Measurements from ENCODE around the gene ITPK1. TPM values are rescaled to one million over a fixed set of nuclear protein-coding genes. Genes with fewer than 3 reads are reported as not detected.

Gene ITPK1
- total RNA-seq, 3 donors from 2014 or later = 27.8 to 91.7 (median 42.9) TPM

- Histone ChIP-seq H3K9me3 (no peaks in the 10 kb centered on the region), H3K27me3 (no peaks in the 10 kb centered on the region), H3K4me3 (no peak overlapping the region), H3K36me3 (no peaks in the 10 kb centered on the region), H3K27ac (no peak overlapping the region), H3K4me1 (no peaks in the 10 kb centered on the region)
- intact Hi-C loops (cut with DNase I; ENCODE audit: low total_unique reads) = no loop called here
- TF ChIP-seq CTCF (IDR thresholded peaks at IDR 0.05) = no peak
- TF ChIP-seq POLR2A (IDR thresholded peaks at IDR 0.05) = no peak
- TF ChIP-seq POLR2AphosphoS5 (IDR thresholded peaks at IDR 0.05) = no peak
- DNase-seq (ENCODE audit: low spot score in 2 of 2) = no peak
These were observed 55.7 kb downstream of the ITPK1 start for GRCh38 chr14:93059917-93060545.

GRCh38 chr14:93059260-93059659, 56.5 kb downstream of the ITPK1 start:
- H3K27ac ChIP-seq = no peak overlapping the region
- TF ChIP-seq POLR2AphosphoS5 (IDR thresholded peaks at IDR 0.05) (no peak), CTCF (IDR thresholded peaks at IDR 0.05) (no peak), POLR2A (IDR thresholded peaks at IDR 0.05) (no peak)
- no peak for DNase-seq (ENCODE audit: low spot score in 2 of 2)
- intact Hi-C loops (cut with DNase I; ENCODE audit: low total_unique reads) = no loop called here
- no peaks in the 10 kb centered on the region for H3K36me3 ChIP-seq
- no peak overlapping the region for H3K4me3 ChIP-seq
- H3K9me3 ChIP-seq = no peaks in the 10 kb centered on the region
- no peaks in the 10 kb centered on the region for H3K4me1 ChIP-seq
- no peaks in the 10 kb centered on the region for H3K27me3 ChIP-seq

GRCh38 chr14:93057586-93058280, 58.0 kb downstream of the ITPK1 start:
- Histone ChIP-seq H3K4me1 (no peaks in the 10 kb centered on the region), H3K27me3 (no peaks in the 10 kb centered on the region), H3K4me3 (no peak overlapping the region), H3K27ac (no peak overlapping the region), H3K9me3 (no peaks in the 10 kb centered on the region), H3K36me3 (no peaks in the 10 kb centered on the region)
- no peak for DNase-seq (ENCODE audit: low spot score in 2 of 2)
- intact Hi-C loops (cut with DNase I; ENCODE audit: low total_unique reads) = loop anchor here (2.0 kb wide), 1 partner anchor 19 kb away; no protein-coding TSS in a partner anchor
- TF ChIP-seq CTCF (IDR thresholded peaks at IDR 0.05) (no peak), POLR2AphosphoS5 (IDR thresholded peaks at IDR 0.05) (no peak), POLR2A (IDR thresholded peaks at IDR 0.05) (no peak)

DNA sequence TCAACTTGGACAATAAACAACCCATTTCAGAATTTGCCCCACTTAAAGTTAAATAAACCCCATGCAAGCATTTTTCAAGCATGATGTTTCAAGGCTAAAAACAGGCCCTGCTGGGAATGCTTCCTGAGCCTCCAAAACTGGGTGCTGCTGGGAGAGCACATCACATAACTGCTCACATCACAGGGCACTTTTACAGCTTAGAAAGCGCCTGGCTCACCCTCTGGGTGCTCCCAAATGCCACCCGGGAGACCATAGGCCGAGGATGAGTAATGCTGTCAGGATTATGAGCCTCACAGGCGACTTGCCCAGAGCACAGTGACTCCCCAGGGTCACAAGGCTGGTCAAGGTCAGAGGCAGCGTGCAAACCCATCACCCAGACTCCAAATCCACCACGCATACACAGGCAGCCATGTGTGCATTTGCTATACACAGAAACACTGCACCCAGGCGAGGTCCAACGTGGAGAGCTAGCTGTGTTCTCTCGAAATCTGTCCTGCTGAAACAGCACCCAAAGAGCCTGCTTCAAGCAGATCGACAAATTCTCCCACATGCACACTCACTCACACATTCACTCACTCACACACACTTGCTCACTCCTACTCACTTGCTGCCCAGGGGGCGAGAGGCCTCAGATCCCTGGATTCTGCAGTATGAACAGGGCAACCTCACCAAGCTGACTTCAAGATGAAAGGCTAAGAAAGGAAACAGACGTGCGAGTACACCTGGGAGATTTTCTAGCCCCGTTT, 58.7 kb downstream of the ITPK1 start:
- DNase-seq (ENCODE audit: low spot score in 2 of 2) = no peak
- H3K27me3 ChIP-seq = no peaks in the 10 kb centered on the region
- H3K27ac ChIP-seq = no peak overlapping the region
- H3K36me3 ChIP-seq = no peaks in the 10 kb centered on the region
- H3K4me1 ChIP-seq = no peaks in the 10 kb centered on the region
- TF ChIP-seq POLR2AphosphoS5 (IDR thresholded peaks at IDR 0.05) (no peak), CTCF (IDR thresholded peaks at IDR 0.05) (no peak), POLR2A (IDR thresholded peaks at IDR 0.05) (no peak)
- intact Hi-C loops (cut with DNase I; ENCODE audit: low total_unique reads) = loop anchor here (2.0 kb wide), 1 partner anchor 18 kb away; no protein-coding TSS in a partner anchor
- no peaks in the 10 kb centered on the region for H3K9me3 ChIP-seq
- no peak overlapping the region for H3K4me3 ChIP-seq

Measured in breast epithelium (tissue), 4 donors.